Measurements from ENCODE around the gene MARCO.

GRCh38 chr2:118965737-118966136, 23.7 kb downstream of the MARCO start:
- TF ChIP-seq CTCF (conservative IDR thresholded peaks at IDR 0.05; ENCODE audit: low read depth, low read length) (no peak), EZH2 (IDR thresholded peaks at IDR 0.05; ENCODE audit: low read length, unreplicated experiment) (no peak), EZH2phosphoT487 (IDR thresholded peaks at IDR 0.05; ENCODE audit: borderline replicate concordance, low read length) (no peak)

Data from PC-3 (cell line).